ENCODE measurements around the gene GRM7.

Gene GRM7

DNA sequence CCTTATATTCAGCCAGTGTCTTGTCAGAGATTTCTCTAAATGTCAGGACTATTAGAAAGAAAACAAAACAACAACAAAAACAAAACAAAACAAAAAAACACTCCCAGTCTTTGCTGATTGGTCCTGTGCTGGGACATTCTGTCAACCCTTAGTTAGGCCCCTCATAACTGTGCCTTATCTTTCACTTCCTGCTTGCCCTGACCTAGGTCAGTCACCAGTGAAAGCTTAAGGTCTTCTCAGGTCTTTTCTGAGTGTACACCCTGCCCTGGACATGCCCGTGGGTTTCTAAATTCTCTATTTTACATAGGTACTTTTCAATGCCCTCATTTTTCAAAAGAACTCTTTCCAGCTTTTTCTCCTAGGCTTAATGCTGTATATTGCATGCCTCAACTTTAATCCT is 454.1 kb downstream of the GRM7 start:
- no peak for DNase-seq

DNA sequence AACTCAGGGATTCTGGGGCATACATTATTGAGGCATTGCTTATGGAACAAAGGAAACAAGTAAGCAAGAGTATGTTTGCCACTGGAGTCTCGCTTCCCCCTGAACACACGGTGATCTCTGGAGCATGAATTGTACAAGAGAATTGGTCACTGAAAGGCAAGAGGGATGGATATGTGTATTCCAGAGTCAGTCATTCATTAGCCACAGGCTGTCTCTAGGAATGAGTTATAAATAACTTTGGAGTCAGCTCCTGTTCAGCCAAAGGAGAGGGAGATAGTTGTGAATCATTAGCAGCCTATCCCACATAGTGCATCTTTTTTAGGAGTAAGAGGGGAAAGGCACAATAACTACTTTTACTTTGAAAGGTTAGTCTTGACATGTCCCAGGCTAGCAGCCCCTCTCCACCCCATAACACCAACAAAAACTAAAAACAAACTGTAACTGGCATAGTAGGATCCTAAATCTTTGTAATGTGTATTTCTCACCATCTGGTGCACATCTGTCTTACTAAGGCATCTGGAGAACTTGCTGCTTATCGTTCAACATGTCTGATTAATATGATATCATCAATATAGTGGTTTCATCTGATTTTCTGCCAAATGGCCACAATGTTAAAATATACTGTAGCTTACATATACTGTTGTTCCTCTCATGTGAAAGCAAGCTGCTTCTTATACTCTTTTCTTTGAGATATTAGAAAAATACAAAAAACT is 462.2 kb downstream of the GRM7 start:
- no peak for DNase-seq

- no peak for DNase-seq
Measured at GRCh38 chr3:7328339-7328738, 467.4 kb downstream of the GRM7 start.

DNA sequence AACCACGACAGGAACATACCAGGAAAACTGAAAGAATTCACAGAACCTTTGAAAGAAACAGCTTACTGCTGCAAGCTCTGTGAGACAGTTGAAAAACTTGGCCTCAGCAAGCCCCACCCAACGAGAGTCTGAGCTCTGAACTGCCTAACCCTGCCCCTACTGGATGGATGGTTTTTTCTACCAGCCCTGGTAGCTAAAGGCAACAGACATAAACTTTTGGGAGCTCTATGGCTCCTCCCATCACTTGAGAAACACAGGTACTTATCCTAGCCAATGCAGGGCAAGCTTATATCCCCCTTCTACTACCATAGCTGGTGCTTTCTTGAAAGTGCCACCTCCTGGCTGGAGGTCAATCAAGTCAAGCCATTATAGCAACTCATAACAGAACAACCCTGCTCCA is 471.8 kb downstream of the GRM7 start:
- no peak for DNase-seq

GRCh38 chr3:7333125-7333524 is 472.2 kb downstream of the GRM7 start:
- no peak for DNase-seq

DNA sequence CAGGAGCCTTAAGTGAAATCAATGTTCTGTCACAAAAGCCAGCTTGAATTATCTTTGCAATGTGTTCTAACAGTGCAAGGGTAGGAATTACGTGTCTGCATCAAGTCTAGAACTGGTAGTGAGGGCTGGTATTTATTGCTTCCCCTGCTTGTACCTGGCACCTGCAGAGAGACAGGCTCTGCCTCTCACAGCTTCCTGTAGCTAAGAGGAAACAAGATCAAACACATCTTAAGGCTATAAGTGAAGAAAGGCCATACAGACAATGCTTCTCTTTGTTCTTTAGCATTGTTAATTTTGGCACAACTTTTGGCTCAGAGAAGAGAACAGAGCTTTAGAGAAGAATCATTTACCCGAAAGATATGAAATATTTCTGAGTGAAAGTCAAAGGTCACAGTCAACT is 479.9 kb downstream of the GRM7 start:
- no peak for DNase-seq

- DNase-seq, result no peak
Measured at GRCh38 chr3:7346364-7346763, 485.4 kb downstream of the GRM7 start.

GRCh38 chr3:7357101-7357500 is 496.2 kb downstream of the GRM7 start:
- no peak for DNase-seq

DNA sequence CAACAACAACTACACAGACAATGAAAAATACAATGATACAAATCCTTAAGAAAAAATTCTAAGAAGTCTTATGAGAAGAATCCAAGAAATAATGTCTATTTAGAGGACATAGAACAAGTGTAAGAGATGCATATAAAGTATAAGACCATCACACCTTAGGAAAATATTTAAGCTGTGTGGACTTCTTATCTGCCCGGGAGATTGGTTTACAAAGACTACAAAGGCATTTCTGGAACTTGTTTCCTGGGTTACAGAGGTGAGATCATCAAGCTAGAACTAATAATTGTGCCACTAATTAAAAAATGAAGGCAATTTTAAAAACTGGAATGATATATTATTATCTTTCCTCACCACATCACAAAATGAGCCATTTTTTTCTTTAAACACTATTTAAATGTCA is 507.1 kb downstream of the GRM7 start:
- DNase-seq, result no peak

DNA sequence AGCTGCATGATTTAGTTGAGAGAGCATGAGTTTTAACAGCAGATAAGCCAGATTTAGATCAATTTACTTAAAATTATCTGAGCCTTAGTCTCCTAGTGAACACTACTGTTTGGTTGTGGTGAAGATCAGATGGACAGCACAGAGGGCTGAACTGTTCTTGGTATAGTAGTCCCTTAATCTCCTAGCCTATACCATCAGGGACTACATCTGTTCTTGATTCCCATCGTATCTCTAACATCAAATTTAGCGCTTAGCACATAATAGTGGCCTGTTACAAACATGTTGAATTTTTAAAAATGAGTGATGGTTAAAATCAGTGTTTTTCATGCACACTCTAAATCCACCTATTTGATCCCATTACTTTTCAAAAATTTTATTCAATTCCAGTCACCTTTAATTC is 507.7 kb downstream of the GRM7 start:
- no peak for DNase-seq

DNA sequence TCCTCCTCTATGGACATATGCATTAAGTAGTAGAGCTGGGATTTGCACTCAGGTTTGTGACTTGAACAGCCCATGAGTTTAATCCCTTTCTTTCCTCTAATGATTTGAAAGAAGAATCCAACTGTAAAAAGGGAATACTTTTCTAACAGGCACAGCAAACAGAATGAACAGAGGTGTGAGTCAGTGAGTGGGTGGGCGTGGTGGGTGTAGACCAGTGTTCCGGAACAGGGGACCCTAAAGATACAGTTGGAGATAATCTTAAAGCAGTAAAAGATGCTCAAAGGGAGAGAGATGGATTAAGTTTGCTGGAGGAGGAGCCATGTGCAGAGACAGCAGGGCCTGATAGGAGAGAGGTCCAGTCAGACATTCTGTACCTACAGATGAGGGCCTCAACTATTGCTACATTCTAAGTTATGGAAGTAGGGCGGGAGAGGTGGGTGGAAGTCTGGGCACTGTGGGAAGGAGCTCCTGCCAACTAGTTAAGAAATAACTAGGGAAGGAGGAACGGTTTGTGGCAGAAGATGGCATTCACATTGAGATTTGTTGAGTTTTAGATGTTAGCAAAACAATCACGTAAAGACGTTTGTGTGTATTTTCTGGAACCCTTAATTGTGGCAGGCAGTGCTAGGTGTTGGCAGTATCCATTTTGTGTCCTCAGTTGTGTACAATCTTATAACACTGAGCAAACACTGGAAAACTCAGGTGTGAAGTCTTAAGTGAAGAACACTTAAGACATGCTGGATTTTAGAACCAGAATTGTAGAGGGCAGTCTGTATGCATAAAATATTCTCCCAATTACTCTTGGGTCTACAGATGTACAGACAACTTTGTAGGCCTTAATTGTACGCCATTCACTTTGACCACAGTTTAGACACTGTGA is 511.0 kb downstream of the GRM7 start:
- no peak for DNase-seq

GRCh38 chr3:7377103-7377502 is 516.2 kb downstream of the GRM7 start:
- DNase-seq, result no peak

- DNase-seq, result no peak
Measured at GRCh38 chr3:7381741-7382140, 520.8 kb downstream of the GRM7 start.

GRCh38 chr3:7382293-7383010 is 521.5 kb downstream of the GRM7 start:
- no peak for DNase-seq

- no peak for DNase-seq
Measured at GRCh38 chr3:7385635-7386034, 524.7 kb downstream of the GRM7 start.

GRCh38 chr3:7388026-7388425 is 527.1 kb downstream of the GRM7 start:
- DNase-seq, result no peak

DNA sequence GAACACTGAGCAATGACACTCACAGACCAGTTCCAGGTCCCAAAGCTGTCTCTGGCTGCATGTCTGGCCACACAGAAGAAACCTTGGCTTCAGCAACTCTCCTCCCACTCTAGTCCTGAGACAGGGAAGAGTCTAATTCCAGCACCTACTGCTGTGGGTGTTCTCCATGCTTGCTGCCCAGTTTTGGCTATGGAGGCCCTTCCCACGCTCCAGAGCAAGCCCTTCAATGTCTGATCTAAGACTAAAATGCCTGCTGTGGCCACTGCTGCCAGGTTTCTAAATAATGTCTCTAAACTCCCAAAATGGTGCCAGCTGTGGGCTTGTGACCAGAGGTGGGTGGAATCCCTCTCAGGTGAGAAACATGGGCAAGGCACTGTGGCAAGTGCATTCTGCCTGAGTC is 531.3 kb downstream of the GRM7 start:
- no peak for DNase-seq

GRCh38 chr3:7393944-7394605 is 533.2 kb downstream of the GRM7 start:
- DNase-seq, result no peak

- no peak for DNase-seq
Measured at GRCh38 chr3:7396534-7396933, 535.6 kb downstream of the GRM7 start.

GRCh38 chr3:7397097-7397496 is 536.2 kb downstream of the GRM7 start:
- DNase-seq, result no peak

DNA sequence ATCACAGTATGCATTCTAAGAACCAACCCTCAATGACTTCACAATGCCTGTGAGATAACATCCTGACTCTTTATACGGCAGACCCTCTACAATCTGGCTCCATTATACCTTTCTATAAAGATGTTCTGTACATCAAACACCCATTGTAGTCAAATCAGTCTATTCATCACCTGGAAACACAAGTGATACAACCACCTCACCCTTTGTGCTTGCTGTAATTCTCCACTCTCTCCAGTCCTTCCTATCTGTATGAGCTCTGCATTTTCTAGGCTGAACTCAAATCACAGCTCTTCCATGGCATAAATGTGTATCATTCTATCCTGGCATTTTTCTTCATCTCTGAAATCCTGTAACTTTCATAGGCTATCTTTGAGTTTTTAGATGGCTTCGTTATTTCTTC is 539.4 kb downstream of the GRM7 start:
- DNase-seq, result no peak

- no peak for DNase-seq
Measured at GRCh38 chr3:7401418-7401817, 540.5 kb downstream of the GRM7 start.

- DNase-seq, result no peak
Measured at GRCh38 chr3:7407107-7407506, 546.2 kb downstream of the GRM7 start.

Measured in right kidney (tissue), 1 donor.